Stimulated activated naive CD4-positive, alpha-beta T cell (primary cell): Measurements from ENCODE around the gene OR6X1.

Experiments
- DNase-seq, 6 experiments: peaks; one replicate each; lab custom pipeline; 2025; lab: John Stamatoyannopoulos, UW

OR6X1 gene

GRCh38 chr11:123754101-123754568 lies at the start of gene OR6X1:
TSS of gene OR6X1 (minus strand) at chr11:123754518. CDS start at chr11:123754518, 0 bp downstream.
- no peak for DNase-seq

GRCh38 chr11:123801765-123802164 lies 47.4 kb upstream of the OR6X1 start:
- no peak for DNase-seq

GRCh38 chr11:123800036-123800435 lies 45.7 kb upstream of the OR6X1 start:
- DNase-seq: no peak

- DNase-seq: no peak
Measured at GRCh38 chr11:123799438-123799837, 45.1 kb upstream of the OR6X1 start.

- DNase-seq: no peak
Measured at GRCh38 chr11:123798513-123799252, 44.4 kb upstream of the OR6X1 start.

- DNase-seq: no peak
Measured at GRCh38 chr11:123798079-123798478, 43.8 kb upstream of the OR6X1 start.

GRCh38 chr11:123797541-123797940 lies 43.2 kb upstream of the OR6X1 start:
- DNase-seq: no peak

- no peak for DNase-seq
Measured at GRCh38 chr11:123797114-123797513, 42.8 kb upstream of the OR6X1 start.

- DNase-seq: no peak
Measured at GRCh38 chr11:123796226-123796625, 41.9 kb upstream of the OR6X1 start.

- no peak for DNase-seq
Measured at GRCh38 chr11:123783536-123783935, 29.2 kb upstream of the OR6X1 start.

GRCh38 chr11:123778511-123778910 lies 24.2 kb upstream of the OR6X1 start:
- DNase-seq: no peak

- no peak for DNase-seq
Measured at GRCh38 chr11:123775715-123776549, 21.6 kb upstream of the OR6X1 start.

GRCh38 chr11:123775289-123775688 lies 21.0 kb upstream of the OR6X1 start:
- DNase-seq: no peak

GRCh38 chr11:123773959-123774358 lies 19.6 kb upstream of the OR6X1 start:
- DNase-seq: no peak

- DNase-seq: no peak
Measured at GRCh38 chr11:123773026-123773425, 18.7 kb upstream of the OR6X1 start.

- no peak for DNase-seq
Measured at GRCh38 chr11:123771664-123772063, 17.3 kb upstream of the OR6X1 start.

GRCh38 chr11:123770712-123771111 lies 16.4 kb upstream of the OR6X1 start:
- DNase-seq: no peak

- no peak for DNase-seq
Measured at GRCh38 chr11:123765601-123766000, 11.3 kb upstream of the OR6X1 start.

GRCh38 chr11:123762422-123762821 lies 8.1 kb upstream of the OR6X1 start:
- DNase-seq: no peak

- no peak for DNase-seq
Measured at GRCh38 chr11:123760894-123761293, 6.6 kb upstream of the OR6X1 start.

- no peak for DNase-seq
Measured at GRCh38 chr11:123757976-123758375, 3.7 kb upstream of the OR6X1 start.

GRCh38 chr11:123755813-123756212 lies 1.5 kb upstream of the OR6X1 start:
- no peak for DNase-seq

GRCh38 chr11:123755344-123755743 lies 1.0 kb upstream of the OR6X1 start:
- no peak for DNase-seq
